Skeletal muscle satellite cell (primary cell): Measurements from ENCODE around the gene ONECUT1.

ENCODE experiments used
- H3K27me3 ChIP-seq: 2 replicates; pipeline ENCODE4 v1.7.0; 2013; ENCODE audit warnings: low read length; ENCODE audit not compliant: control insufficient read depth, insufficient read depth
- H3K36me3 ChIP-seq: 2 replicates; pipeline ENCODE4 v1.7.0; 2013; ENCODE audit warnings: mild to moderate bottlenecking, control low read depth, low read length; ENCODE audit not compliant: insufficient read depth
- H3K4me1 ChIP-seq: 2 replicates; pipeline ENCODE4 v1.7.0; 2013; ENCODE audit warnings: low read length; ENCODE audit not compliant: control insufficient read depth, insufficient read depth
- H3K4me2 ChIP-seq: 2 replicates; pipeline ENCODE4 v1.7.0; 2013; ENCODE audit warnings: mild to moderate bottlenecking, low read length
- H3K4me3 ChIP-seq: 2 replicates; pipeline ENCODE4 v1.7.0; 2013; ENCODE audit warnings: low read length
- H3K9ac ChIP-seq: 2 replicates; pipeline ENCODE4 v1.7.0; 2013; ENCODE audit warnings: mild to moderate bottlenecking, low read depth, low read length, moderate library complexity
- H3K9me3 ChIP-seq: replicated peaks from 2 replicates; pipeline ENCODE4 v1.7.0; 2013; ENCODE audit warnings: mild to moderate bottlenecking, control low read depth, low read length

ONECUT1 gene

DNA sequence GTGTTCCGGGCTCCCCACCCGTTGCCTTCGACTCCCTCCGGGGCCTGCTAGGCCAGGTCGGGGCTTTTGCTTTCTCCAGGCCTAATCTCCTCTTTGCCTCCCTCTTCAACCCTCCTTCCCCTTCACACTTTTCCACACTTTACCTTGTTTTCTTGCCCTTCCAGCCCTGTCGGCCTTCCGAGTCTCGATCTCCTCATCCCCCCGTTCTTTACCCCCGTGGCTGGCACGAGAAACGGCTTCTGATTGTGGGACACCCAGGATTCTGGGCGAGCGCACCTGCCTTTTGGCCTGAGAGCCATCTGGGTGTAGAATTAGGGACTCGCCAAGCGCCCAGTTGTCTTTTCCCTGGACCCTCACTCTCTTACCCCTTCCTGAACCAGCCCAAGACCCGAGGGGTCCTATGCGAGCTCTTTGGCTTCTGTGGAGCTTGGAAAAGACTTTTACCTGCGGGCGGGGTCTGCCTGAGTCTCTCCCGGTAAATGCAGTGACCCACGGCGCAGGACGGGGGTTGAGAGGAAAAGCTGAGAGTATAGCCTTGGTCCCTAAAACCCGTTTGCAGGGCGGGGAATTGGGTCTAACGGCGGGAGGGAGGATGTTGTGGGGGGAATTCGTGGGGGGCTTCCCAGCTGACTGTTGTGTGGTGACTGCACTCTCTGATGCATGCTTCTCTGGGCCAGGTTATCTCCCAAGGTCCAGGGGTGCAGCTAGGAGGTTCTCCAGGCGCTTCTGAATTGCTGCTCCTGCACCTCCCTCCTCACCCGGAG, 5.5 kb upstream of the ONECUT1 start:
- Histone ChIP-seq H3K4me3 (no peak overlapping the region), H3K4me1 (no peaks in the 10 kb centered on the region), H3K36me3 (no peaks in the 10 kb centered on the region), H3K4me2 (no peak overlapping the region), H3K9ac (no peak overlapping the region), H3K9me3 (no peaks in the 10 kb centered on the region), H3K27me3 (peaks cover 99% of the 10 kb centered on the region)

GRCh38 chr15:52794665-52795463, 4.7 kb upstream of the ONECUT1 start:
- no peak overlapping the region for H3K9ac ChIP-seq
- H3K36me3 ChIP-seq, result no peaks in the 10 kb centered on the region
- no peak overlapping the region for H3K4me3 ChIP-seq
- H3K4me1 ChIP-seq, result peaks cover under 1% of the 10 kb centered on the region
- no peak overlapping the region for H3K4me2 ChIP-seq
- no peaks in the 10 kb centered on the region for H3K9me3 ChIP-seq
- peaks cover 97% of the 10 kb centered on the region for H3K27me3 ChIP-seq

DNA sequence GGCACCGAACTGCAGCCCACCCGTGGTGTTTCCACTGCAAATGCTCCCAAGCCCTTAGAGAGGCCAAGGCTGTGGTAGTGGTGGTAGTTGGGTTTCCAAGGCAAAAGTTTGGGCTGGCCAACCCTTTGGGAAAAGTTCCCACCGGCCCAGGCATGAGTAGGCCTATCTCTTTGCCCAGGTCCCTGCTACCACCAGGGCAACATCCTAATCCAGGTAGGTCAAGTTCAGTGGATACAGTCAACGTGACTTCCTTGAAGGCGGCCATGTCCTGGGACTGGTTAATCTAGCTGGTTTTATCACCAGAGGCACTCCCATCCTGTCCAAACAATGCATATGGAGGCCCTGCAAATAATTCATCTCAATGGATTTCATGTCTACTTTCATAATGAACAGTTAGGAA, 1.6 kb upstream of the ONECUT1 start:
- no peaks in the 10 kb centered on the region for H3K9me3 ChIP-seq
- peaks cover 5% of the 10 kb centered on the region for H3K4me1 ChIP-seq
- H3K4me3 ChIP-seq, result no peak overlapping the region
- H3K4me2 ChIP-seq, result no peak overlapping the region
- H3K36me3 ChIP-seq, result no peaks in the 10 kb centered on the region
- peaks cover 95% of the 10 kb centered on the region for H3K27me3 ChIP-seq
- H3K9ac ChIP-seq, result no peak overlapping the region

- peak overlapping the region; percentile 87 for H3K4me2 ChIP-seq
- no peak overlapping the region for H3K4me3 ChIP-seq
- H3K4me1 ChIP-seq, result peaks cover 5% of the 10 kb centered on the region
- no peaks in the 10 kb centered on the region for H3K36me3 ChIP-seq
- H3K27me3 ChIP-seq, result peaks cover 94% of the 10 kb centered on the region
- no peaks in the 10 kb centered on the region for H3K9me3 ChIP-seq
- H3K9ac ChIP-seq, result no peak overlapping the region
These were observed 1.0 kb upstream of the ONECUT1 start for GRCh38 chr15:52790941-52791751.

DNA sequence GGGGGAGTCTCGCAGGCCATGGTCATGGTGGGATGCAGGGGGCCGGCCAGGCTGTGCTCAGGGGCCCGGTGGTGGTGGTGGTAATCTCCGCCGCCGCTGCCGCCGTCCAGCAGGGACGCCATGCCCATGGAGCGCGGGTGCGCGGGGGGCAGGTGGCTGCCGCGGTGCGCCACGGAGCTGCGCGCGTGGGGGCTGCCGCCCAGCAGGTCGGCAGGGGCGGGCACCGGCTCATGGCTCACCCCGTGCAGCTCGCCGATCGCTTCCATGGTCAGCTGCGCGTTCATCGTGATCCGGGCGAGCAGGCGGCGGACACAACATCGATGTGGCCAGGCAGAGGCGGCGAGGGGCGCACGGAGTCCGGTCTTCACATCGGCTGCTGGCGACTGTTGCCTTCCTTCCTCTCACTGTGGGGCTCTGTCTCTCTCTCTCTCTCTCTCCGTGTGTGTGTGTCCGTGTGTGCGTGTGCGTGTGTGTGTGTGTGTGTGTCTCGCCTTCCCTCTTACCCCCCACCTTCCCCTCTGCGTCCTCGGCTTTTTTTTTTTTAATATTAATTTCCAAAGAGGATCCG, 451 bp downstream of the ONECUT1 start:
- peaks cover 5% of the 10 kb centered on the region for H3K4me1 ChIP-seq
- H3K4me3 ChIP-seq, result peak overlapping the region; percentile 70
- H3K9ac ChIP-seq, result no peak overlapping the region
- H3K36me3 ChIP-seq, result no peaks in the 10 kb centered on the region
- H3K9me3 ChIP-seq, result no peaks in the 10 kb centered on the region
- H3K4me2 ChIP-seq, result peak overlapping the region; percentile 87
- H3K27me3 ChIP-seq, result peaks cover 94% of the 10 kb centered on the region

- H3K36me3 ChIP-seq, result no peaks in the 10 kb centered on the region
- H3K4me3 ChIP-seq, result no peak overlapping the region
- H3K4me2 ChIP-seq, result peak overlapping the region; percentile 87
- peaks cover 94% of the 10 kb centered on the region for H3K27me3 ChIP-seq
- peaks cover 5% of the 10 kb centered on the region for H3K4me1 ChIP-seq
- no peaks in the 10 kb centered on the region for H3K9me3 ChIP-seq
- H3K9ac ChIP-seq, result no peak overlapping the region
These were observed 1.0 kb downstream of the ONECUT1 start for GRCh38 chr15:52789008-52789600.

DNA sequence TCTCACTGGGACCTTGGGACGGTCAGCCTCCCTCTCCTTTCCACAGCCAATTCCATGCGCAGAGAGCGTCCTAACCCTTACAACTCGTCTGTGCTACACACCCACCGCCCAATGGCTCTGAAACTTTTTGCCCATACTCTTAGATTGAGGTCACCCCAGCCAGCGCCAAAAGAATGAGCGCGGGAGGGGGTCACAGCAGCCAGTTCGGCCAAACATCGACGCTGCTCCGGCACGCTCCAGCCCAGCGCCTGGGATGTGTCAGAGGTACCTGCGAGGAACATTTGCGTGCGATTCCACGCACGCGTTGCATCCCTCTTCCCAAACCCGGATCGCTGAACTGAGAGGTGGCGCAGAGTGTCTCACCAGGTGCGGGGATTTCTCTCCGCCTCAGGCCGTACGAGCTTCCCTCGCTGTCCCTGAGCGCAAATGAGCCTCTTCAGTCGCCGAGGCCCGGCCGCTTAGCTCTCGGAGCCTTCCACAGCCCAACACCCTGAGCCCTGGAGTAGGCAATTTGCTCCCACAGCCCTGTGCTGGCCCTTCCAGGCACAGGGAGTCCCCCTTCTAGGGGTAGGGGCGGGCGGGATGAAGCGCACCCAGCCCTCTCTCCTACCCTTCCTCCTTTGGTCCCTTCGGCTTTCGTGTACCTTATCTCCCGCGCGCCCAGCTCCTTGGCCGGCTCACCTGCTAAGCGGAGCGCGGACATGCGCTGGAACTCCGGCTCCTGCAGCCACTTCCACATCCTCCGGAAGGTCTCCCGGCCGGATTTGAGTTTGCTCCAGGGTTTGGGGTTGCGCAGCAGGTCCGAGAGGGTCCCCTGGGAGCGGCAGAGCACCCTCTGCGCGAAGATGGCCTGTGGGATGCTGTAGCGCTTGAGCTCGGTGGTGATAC, 1.8 kb downstream of the ONECUT1 start:
- no peak overlapping the region for H3K4me2 ChIP-seq
- no peaks in the 10 kb centered on the region for H3K36me3 ChIP-seq
- peaks cover 5% of the 10 kb centered on the region for H3K4me1 ChIP-seq
- peaks cover 3% of the 10 kb centered on the region for H3K9me3 ChIP-seq
- H3K4me3 ChIP-seq, result no peak overlapping the region
- peaks cover 94% of the 10 kb centered on the region for H3K27me3 ChIP-seq
- no peak overlapping the region for H3K9ac ChIP-seq

- peaks cover 5% of the 10 kb centered on the region for H3K4me1 ChIP-seq
- H3K27me3 ChIP-seq, result peaks cover 94% of the 10 kb centered on the region
These were observed 2.5 kb downstream of the ONECUT1 start for GRCh38 chr15:52787549-52788098.

DNA sequence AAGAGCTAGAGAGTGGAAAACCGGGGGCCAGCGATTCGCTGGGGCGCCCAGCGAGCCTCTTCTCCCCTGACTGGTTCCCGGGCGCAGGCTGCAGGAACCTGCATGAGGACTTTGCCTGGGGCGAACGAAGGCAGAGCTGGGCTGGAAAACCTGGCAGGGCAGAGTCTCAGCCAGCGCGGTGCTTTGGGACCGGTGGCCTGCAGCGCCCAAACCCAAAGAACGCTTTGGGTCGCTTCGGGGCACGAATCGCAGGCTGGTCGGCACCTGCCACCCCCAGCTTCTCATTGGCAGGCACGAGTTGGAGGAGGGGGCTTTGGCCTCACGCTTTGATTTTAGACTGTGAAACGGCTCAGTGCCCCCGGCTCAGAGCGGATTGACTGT, 3.0 kb downstream of the ONECUT1 start:
- Histone ChIP-seq H3K4me3 (no peak overlapping the region), H3K36me3 (no peaks in the 10 kb centered on the region), H3K9me3 (peaks cover 3% of the 10 kb centered on the region), H3K27me3 (peaks cover 94% of the 10 kb centered on the region), H3K4me2 (no peak overlapping the region), H3K4me1 (peaks cover 5% of the 10 kb centered on the region), H3K9ac (no peak overlapping the region)

More at GRCh38 chr15:52787549-52788098, 2.5 kb downstream of the ONECUT1 start:
- Histone ChIP-seq H3K4me3 (no peak overlapping the region), H3K9ac (no peak overlapping the region), H3K9me3 (peaks cover 3% of the 10 kb centered on the region), H3K4me2 (no peak overlapping the region), H3K36me3 (no peaks in the 10 kb centered on the region)
